Tibial nerve (tissue), 4 donors: ENCODE results near the gene PTPA. TPM values are rescaled to one million over a fixed set of nuclear protein-coding genes. Genes with fewer than 3 reads are reported as not detected.
A peak's percentile ranks its signal among the peaks of the same experiment; 100 is the strongest.

ENCODE experiments used
- DNase-seq, 2 donors: peaks; one replicate each; pipeline ENCODE4 v3.0.0-alpha.2; 2019; ENCODE audit warnings: low spot score in 2 of 2
- H3K27ac ChIP-seq, 4 donors: fragments of 200-600 bp; sonication (generic) in 3 of 4; one replicate each; pipeline ENCODE4 v1.5.1; 2017 to 2019; ENCODE audit warnings: mild to moderate bottlenecking in 1 of 4
- H3K27me3 ChIP-seq, 2 donors: fragments of 200-600 bp; sonication (generic) in 1 of 2; one replicate each; pipeline versions ENCODE4 v1.5.1 to v1.6.0; 2017 to 2019
- H3K36me3 ChIP-seq, 3 donors: fragments of 200-600 bp; sonication (generic); one replicate each; pipeline ENCODE4 v1.5.1; 2018 to 2019
- H3K4me1 ChIP-seq, 4 donors: fragments of 200-600 bp; sonication (generic) in 3 of 4; one replicate each; pipeline ENCODE4 v1.5.1; 2017 to 2019
- H3K4me3 ChIP-seq, 4 donors: fragments of 200-600 bp; sonication (generic) in 3 of 4; one replicate each; pipeline ENCODE4 v1.5.1; 2017 to 2019; ENCODE audit warnings: mild to moderate bottlenecking in 1 of 4, moderate library complexity in 1 of 4
- H3K9me3 ChIP-seq, 4 donors: fragments of 200-600 bp; sonication (generic) in 3 of 4; one replicate each; pipeline ENCODE4 v1.5.1; 2017 to 2019
- CTCF ChIP-seq, 5 experiments: fragments of 200-600 bp in 3 of 5; fragments of 450-650 bp in 2 of 5; sonication (generic) in 3 of 5; IDR thresholded peaks; one replicate each; pipeline ENCODE4 v1.5.1; 2016 to 2019; ENCODE audit warnings: antibody characterized with exemption in 5 of 5, mild to moderate bottlenecking in 3 of 5, moderate library complexity in 2 of 5
- EP300 ChIP-seq, 2 donors: sonication (generic); formaldehyde crosslinking; IDR thresholded peaks; one replicate each; pipeline ENCODE4 v1.6.1; 2017; ENCODE audit warnings: antibody characterized with exemption in 2 of 2, mild to moderate bottlenecking in 1 of 2
- POLR2A ChIP-seq, 2 donors: fragments of 450-650 bp; IDR thresholded peaks; one replicate each; pipeline ENCODE4 v1.6.1; 2017; ENCODE audit warnings: antibody characterized with exemption in 2 of 2, mild to moderate bottlenecking in 2 of 2, moderate library complexity in 2 of 2
- whole genome bisulfite sequencing, 2 donors: methylation state at CpG; one replicate each; pipeline ENCODE4 v1.1.5; 2018; 5-methylcytosine and 5-hydroxymethylcytosine counted together
- total RNA-seq, 4 donors: library from RNA; depleted of rRNA; stranded (reverse); fragments of >200 nt; gene quantifications; one replicate each; pipeline ENCODE4 v1.1.0, GENCODE V29; 2016

The PTPA gene
- total RNA-seq, 4 donors from 2014 or later = 38.0 to 50.1 (median 44.0) TPM

DNA sequence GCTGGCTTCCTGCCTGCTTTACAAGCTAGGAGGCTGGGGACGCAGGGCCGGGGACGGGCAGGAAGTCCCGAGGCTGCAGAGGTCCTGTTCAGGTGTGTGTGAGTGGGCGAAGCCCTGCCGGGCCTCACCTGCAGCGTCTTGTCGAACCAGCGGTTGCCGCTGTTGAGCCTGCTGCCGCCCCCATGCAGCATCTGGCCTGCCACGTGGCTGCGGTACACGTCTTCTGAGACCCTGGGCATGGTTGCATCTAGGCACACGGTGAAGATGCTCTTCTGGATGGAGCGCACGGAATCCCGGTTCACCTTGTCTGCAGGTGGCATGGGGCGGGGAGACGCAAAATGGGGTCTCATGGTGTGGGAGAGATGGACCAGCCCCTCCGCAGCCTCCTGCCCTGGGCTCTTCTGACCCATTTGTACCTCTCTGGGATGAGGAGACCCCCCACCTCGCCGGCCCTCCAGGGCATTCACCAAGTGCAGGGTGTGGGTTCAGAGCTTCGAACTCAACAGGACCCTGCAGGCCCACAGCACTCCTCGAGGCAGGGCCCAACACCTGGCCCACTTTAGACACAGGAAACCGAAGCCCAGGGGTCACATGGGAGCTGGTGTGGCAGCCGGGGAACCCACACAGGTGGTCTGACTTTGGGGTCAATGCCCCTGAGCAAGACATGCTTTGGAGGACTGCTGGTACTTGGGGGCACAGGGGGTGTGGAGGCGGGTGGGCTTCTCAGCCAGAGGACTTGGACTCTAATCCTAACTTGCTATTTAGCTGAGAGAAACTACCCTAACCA is 10.6 kb upstream of the PTPA start:
- TF ChIP-seq POLR2A (IDR thresholded peaks at IDR 0.05) (no peak), CTCF (IDR thresholded peaks at IDR 0.05) (no peak), EP300 (IDR thresholded peaks at IDR 0.05) (no peak)
- no peaks in the 10 kb centered on the region for H3K9me3 ChIP-seq
- H3K4me1 ChIP-seq = no peaks in the 10 kb centered on the region
- H3K4me3 ChIP-seq = no peak overlapping the region
- no peaks in the 10 kb centered on the region for H3K27me3 ChIP-seq
- H3K36me3 ChIP-seq = peaks cover 0 to 78% (median 0%) of the 10 kb centered on the region in 3 donors
- DNase-seq = no peak
- WGBS, 2 donors = 69 to 72% methylated on average over 18 to 25 of the region's 28 CpGs
- no peak overlapping the region for H3K27ac ChIP-seq

GRCh38 chr9:129101279-129101678 is 9.9 kb upstream of the PTPA start:
- H3K27ac ChIP-seq = no peak overlapping the region
- no peaks in the 10 kb centered on the region for H3K27me3 ChIP-seq
- H3K4me3 ChIP-seq = no peak overlapping the region
- H3K36me3 ChIP-seq = peaks cover 0 to 78% (median 0%) of the 10 kb centered on the region in 3 donors
- no peak for DNase-seq
- H3K9me3 ChIP-seq = no peaks in the 10 kb centered on the region
- H3K4me1 ChIP-seq = no peaks in the 10 kb centered on the region
- no peak for TF ChIP-seq POLR2A (IDR thresholded peaks at IDR 0.05)
- no peak for TF ChIP-seq EP300 (IDR thresholded peaks at IDR 0.05)
- TF ChIP-seq CTCF (IDR thresholded peaks at IDR 0.05) = no peak
- WGBS, 2 donors = 88% methylated on average over 7 of the region's 7 CpGs

DNA sequence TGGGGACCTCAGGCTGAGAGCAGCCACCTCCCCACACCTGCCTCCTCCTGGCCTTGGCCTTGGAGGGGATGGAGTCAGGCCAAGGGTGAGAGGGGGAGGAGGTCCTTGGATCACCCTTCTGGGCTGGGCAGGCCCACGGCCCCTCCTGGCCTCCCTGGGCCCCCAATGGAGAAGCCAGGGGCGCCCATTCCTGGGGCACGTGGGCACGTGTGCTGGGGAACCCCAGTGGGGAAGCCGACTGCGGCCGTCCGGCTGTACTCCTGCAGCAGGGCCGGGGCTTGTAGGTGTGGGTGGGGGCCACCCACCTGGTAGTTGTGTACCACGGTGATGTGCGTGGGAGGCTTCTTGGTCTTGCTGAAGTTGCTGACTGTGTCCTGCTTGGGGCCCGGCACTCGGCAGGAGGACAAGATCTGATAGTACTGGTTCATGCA is 9.1 kb upstream of the PTPA start:
- Histone ChIP-seq H3K9me3 (no peaks in the 10 kb centered on the region), H3K27me3 (no peaks in the 10 kb centered on the region), H3K4me3 (no peak overlapping the region), H3K27ac (no peak overlapping the region), H3K4me1 (no peaks in the 10 kb centered on the region), H3K36me3 (peaks cover 0 to 78% (median 0%) of the 10 kb centered on the region in 3 donors)
- DNase-seq = no peak
- WGBS, 2 donors = 90 to 94% methylated on average over 4 to 13 of the region's 13 CpGs
- TF ChIP-seq EP300 (IDR thresholded peaks at IDR 0.05) (no peak), CTCF (IDR thresholded peaks at IDR 0.05) (no peak), POLR2A (IDR thresholded peaks at IDR 0.05) (no peak)

- no peak overlapping the region for H3K27ac ChIP-seq
- no peak overlapping the region for H3K4me3 ChIP-seq
- H3K9me3 ChIP-seq = no peaks in the 10 kb centered on the region
- no peaks in the 10 kb centered on the region for H3K4me1 ChIP-seq
- DNase-seq = no peak
- TF ChIP-seq CTCF (IDR thresholded peaks at IDR 0.05) = peak in 3 of 5 experiments; percentile 29 to 36 (median 36)
- no peak for TF ChIP-seq EP300 (IDR thresholded peaks at IDR 0.05)
- no peak for TF ChIP-seq POLR2A (IDR thresholded peaks at IDR 0.05)
- 57 to 79% methylated on average over 5 to 13 of the region's 14 CpGs for WGBS, 2 donors
- no peaks in the 10 kb centered on the region for H3K27me3 ChIP-seq
- H3K36me3 ChIP-seq = peaks cover 0 to 78% (median 0%) of the 10 kb centered on the region in 3 donors
These were observed 8.2 kb upstream of the PTPA start for GRCh38 chr9:129102791-129103594.

- no peak for DNase-seq
- Histone ChIP-seq H3K4me1 (peaks cover 0 to 3% (median 1%) of the 10 kb centered on the region in 4 donors), H3K4me3 (no peak overlapping the region), H3K27me3 (no peaks in the 10 kb centered on the region), H3K36me3 (peaks cover 0 to 75% (median 0%) of the 10 kb centered on the region in 3 donors), H3K27ac (no peak overlapping the region), H3K9me3 (no peaks in the 10 kb centered on the region)
- TF ChIP-seq EP300 (IDR thresholded peaks at IDR 0.05) (no peak), POLR2A (IDR thresholded peaks at IDR 0.05) (no peak), CTCF (IDR thresholded peaks at IDR 0.05) (no peak)
- 91 to 93% methylated on average over 3 to 4 of the region's 4 CpGs for WGBS, 2 donors
These were observed 7.6 kb upstream of the PTPA start for GRCh38 chr9:129103595-129103965.
